HG03066 (cell line): ENCODE measurements around the gene GABRR3.
"Not testable (repeated sequence)": the region's sequence is repeated elsewhere in the genome, so short reads cannot be mapped to it uniquely, and the experiment has no call there.

Experiments
- ATAC-seq: cut with Tn5 transposase; IDR thresholded peaks from one replicate; pipeline ENCODE4 v1.9.1; 2021; ENCODE audit warnings: low read depth; ENCODE audit not compliant: unreplicated experiment

Gene GABRR3

DNA sequence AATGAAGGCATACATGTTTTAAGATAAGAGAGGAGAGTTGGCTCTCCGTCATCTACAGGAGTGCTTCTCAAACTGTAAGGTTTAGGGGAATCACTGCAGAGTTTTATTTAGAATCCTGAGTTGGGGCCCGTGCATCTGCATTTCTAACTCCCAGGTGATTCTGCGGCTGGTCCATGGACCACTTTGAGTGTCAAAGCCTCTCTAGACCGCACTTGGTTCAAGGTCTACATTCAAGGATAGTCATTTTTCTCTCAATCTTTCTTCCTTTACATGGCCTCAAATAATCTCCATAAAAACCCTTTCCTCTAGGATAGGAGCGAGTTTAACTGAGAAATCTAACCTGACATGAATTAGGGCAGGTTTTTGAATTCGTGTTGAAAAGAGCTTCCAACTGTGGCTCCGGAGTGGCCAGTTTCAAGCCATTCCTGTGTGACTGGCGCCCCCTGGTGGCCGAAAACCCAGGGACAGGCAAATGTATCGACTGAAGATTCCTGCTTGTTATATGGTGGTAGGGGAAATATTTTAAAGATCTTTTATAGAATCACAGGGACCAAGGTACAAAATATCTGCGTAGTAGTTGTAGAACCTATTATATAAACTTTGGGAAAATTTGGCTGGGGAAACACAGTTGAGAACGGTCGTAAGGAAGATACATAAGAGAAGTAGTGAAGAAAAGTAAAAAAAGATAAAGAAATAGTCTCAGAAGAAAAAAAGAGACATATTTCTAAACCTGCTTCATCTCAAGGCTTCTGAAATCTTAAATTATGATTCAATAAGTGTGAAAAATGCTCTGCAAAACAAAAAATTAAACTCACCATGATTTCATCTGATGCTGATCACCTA, 11.9 kb downstream of the GABRR3 start:
- ATAC-seq, result peak; percentile 71

- no peak for ATAC-seq
Observed at GRCh38 chr3:98021830-98022560, 13.1 kb downstream of the GABRR3 start.

GRCh38 chr3:98020412-98020811, 14.7 kb downstream of the GABRR3 start:
- ATAC-seq, result no peak

DNA sequence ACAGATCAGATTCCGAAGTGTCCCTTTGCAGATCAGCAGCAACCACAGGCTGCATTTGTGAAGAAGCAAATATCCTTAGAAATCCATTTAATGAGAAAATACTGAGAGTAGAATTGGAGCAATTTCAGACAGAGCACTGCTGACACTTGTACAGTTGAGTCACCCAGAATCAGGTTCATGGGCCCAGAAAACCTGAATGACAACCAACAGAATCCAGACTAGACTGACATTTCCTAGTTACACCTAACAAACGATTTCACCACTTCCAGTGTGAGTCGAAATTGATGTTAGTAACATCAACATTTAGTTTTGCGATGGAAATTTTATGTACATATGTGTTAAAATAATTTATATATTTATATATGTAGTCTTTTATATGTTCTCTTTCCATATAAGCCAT, 16.8 kb downstream of the GABRR3 start:
- no peak for ATAC-seq

DNA sequence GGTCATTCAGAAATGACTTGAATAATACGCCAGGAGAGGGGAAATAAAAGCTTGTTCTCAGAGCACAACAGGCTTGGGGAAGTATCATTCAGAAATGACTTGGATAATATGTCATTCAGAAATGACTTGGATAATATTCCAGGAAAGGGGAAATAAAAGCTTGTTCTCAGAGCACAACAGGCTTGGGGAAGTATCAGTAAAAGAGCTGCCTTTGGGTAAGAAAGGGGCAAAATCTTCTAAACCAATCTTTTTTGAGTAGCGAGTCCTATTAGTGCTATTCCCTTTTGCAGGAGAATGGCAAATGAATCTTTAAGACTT, 20.9 kb downstream of the GABRR3 start:
- ATAC-seq, result no peak

DNA sequence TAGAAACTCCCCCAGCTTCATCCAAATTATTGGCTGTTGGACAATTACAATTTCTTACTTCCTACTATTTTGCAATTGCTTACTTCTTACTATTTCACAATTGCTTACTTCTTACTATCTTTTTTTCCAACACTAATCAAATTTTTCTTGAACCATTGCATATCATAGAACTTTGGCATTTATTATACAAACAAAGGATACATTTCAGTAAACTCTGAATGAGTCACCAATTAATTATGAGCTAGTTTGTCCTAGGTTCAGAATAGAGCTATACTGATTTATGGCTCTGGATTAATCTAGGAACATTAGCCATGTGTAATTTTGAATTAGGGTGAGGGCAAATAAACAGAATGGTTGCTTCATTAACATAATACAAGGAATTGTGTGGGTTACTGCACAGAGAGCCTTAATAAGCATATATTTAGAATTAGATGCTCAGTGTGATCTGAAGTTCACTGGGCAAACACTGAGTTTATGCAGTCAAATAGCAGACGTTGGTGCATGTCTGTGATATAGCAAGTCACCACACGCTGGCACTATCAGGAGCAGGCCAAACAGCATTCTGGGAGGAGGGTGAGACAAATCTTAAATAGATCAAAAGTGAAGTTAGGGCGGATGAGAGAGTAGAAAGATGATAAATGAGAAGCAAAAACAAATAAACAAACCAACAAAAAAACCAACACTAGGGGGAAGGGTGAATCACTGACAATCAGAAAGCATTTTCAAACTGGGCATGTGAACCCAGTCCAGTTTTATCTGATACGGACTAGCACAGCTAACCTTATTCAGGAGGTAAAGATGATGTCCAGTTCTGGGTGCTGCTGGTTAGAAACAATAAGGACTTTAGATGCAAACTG, 21.5 kb downstream of the GABRR3 start:
- no peak for ATAC-seq

GRCh38 chr3:98012979-98013378, 22.1 kb downstream of the GABRR3 start:
- no peak for ATAC-seq

DNA sequence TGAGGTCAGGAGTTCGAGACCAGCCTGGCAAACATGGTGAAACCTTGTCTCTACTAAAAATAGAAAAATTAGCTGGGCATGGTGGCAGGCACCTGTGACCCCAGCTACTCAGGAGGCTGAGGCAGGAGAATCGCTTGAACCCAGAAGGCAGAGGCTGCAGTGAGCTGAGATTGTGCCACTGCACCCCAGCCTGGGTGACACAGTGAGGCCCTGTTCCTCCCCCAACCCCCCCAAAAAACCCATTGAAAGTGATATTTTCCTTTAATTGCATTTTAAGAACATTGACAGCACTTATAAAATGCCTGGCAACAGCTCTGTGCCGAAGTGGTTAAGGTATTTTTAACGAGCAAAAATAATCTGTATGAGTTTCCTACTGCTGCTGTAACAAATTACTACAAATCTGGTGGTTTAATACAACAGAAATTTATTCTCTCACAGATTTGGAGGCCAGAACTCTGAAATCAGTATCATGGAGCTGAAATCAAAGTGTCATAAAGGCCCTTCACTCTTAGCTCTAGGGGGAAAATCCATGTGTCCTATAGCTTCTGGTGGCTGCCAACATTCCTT, 24.1 kb downstream of the GABRR3 start:
- ATAC-seq, result not testable (repeated sequence)

- ATAC-seq, result no peak
Observed at GRCh38 chr3:98010194-98010882, 24.8 kb downstream of the GABRR3 start.

GRCh38 chr3:98008855-98009254, 26.3 kb downstream of the GABRR3 start:
- ATAC-seq, result no peak

DNA sequence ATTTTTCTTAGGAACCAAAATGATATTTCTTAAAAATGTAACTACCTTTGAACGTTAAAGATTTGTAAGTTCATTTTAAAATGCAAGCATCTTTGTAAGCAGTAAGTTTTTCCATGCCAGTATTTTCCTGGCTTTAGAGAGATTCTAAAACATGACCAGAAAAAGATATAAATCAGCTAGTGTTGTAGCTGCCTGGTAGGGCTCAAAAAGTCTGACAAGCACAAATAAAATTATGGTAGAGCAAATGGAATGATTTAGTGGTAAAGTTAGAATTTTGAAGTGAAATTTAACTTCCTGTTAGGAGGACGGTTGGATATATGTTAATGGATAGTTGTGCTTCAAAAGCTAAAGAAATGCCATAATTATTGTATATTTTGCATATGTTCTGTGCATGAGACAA, 29.7 kb downstream of the GABRR3 start:
- no peak for ATAC-seq

DNA sequence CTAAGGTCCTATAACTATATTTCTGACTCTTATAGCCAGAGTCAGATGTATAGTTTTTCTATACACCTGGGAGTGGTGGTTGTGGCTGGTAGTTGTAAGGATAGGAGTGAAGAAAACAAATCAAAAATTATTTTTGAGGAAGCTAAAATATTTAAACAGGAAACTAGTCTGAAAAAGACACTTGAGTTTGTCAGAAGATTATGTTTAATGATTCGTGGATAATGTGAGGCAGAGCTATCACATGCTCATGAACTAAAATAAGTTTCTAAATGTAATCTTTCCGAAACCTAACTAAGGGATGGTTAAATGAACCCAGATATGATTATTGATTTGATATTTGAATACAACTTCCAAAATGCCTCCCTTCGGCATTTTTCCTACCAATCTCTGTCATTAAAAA, 30.4 kb downstream of the GABRR3 start:
- ATAC-seq, result no peak

DNA sequence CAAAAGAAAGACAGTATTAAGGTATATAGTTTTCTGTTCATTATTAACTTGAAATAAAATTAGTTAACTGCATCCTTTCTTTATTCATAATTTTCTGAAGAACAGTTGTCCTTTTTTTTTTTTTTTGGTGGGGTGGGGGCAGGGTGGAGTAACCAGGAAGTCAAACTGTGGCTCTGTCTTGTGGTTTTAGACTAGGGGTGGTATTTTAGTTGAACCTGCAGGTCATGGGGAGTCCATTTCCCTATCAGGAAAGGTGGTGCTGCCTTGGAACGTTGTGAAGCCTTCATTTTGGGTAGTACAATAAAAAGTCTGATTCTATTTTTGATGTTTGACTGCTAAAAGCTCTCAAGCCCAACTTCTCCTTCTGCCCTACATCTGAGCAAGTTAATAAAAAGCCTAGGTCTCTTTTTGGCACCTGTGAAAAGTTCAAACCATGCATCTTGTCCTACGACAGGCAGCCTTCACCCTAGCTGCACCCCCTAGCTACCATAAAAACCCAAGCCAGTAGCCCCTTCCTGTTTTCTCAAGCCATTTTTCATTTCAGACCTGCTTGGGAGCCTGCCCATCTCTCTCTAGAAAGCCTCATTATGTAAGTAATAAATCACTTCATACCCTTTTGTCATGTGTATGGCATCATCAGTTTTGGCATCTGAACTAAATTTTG, 31.7 kb downstream of the GABRR3 start:
- ATAC-seq, result no peak

- no peak for ATAC-seq
Observed at GRCh38 chr3:98002717-98003116, 32.4 kb downstream of the GABRR3 start.

DNA sequence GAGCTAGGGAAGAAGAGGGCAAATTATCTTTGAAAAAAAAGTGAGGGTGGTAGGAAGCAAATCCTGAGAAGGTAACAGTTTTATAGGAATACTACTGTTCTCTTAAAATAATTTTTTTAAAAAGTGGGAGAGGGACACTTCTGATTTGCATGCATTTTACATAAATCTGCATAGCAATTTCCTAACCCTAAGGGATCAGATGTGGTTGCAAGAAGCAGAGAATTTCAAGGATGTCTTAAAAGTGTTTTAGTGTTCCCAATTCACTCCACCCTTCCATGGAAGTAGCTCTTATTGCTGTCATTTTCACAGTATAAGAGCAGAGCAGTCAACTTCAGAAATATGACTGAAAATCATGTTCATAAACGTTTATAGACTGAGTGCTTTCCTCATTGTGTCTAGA, 35.1 kb downstream of the GABRR3 start:
- ATAC-seq, result no peak

GRCh38 chr3:97999103-97999502, 36.0 kb downstream of the GABRR3 start:
- ATAC-seq, result no peak

- no peak for ATAC-seq
Observed at GRCh38 chr3:97996988-97997387, 38.1 kb downstream of the GABRR3 start.

DNA sequence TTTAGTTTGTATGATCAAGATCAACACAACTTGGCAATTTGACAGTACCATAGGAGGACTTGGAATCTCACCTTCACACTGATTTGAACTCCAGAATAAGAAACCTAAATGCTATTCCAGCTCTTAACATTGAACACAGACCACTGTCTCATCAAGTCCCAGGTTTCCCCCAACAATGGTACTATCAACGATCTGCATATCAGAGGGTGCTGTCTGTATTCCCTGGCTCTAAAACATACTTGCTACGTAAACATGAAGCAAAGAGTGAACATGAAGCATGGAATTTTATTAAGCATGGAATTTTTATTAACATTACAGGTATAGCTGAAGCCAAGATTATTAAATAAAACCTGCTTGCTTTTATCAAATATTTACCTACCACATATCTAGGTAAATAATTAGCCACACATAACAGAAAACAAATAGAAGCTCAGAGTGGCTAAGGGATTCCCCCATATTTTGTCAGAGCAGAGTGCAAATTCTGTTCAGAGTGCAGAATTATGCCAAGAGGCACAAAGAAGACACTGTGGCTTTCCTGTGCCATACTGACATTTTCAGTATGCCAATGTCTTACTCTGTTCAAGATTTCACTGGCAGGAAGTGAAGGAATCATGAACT, 40.7 kb downstream of the GABRR3 start:
- ATAC-seq, result no peak

DNA sequence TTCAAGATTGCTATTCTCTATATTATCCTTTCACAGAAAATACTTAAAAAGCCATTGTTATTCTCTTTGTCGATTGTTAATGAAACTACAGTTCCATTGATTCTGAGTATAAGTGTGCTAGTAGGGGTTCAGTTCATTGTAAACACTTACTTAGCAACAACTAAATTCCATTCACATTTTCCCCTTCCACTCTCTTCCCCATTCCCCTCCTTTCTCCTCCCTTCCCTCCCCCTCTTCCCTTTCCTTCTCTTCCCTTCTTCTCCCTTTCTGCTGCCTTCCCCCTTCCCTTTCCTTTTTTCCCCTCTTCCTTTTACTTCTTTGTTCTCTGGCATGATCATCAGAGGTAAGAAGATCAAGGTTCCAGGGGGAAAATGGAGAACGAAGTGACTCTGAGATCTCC, 41.6 kb downstream of the GABRR3 start:
- ATAC-seq, result no peak
